Measurements from ENCODE around the gene LRP2.

The LRP2 gene

GRCh38 chr2:169129703-169130243 lies 232.6 kb downstream of the LRP2 start:
- TF ChIP-seq CTCF (IDR thresholded peaks at IDR 0.05) = no peak
- Histone ChIP-seq H3K4me3 (no peak overlapping the region), H3K27ac (no peak overlapping the region)
- no peak for DNase-seq (ENCODE audit: low spot score)

- DNase-seq (ENCODE audit: low spot score) = no peak
- TF ChIP-seq CTCF (IDR thresholded peaks at IDR 0.05) = no peak
- no peak overlapping the region for H3K4me3 ChIP-seq
- no peak overlapping the region for H3K27ac ChIP-seq
These were observed 242.5 kb downstream of the LRP2 start for GRCh38 chr2:169119851-169120250.

GRCh38 chr2:169119123-169119760 lies 243.1 kb downstream of the LRP2 start:
- no peak for DNase-seq (ENCODE audit: low spot score)
- TF ChIP-seq CTCF (IDR thresholded peaks at IDR 0.05) = no peak
- H3K27ac ChIP-seq = no peak overlapping the region
- H3K4me3 ChIP-seq = no peak overlapping the region

- DNase-seq (ENCODE audit: low spot score) = no peak
- Histone ChIP-seq H3K4me3 (no peak overlapping the region), H3K27ac (no peak overlapping the region)
- no peak for TF ChIP-seq CTCF (IDR thresholded peaks at IDR 0.05)
These were observed 244.3 kb downstream of the LRP2 start for GRCh38 chr2:169118060-169118459.

GRCh38 chr2:169116993-169117392 lies 245.3 kb downstream of the LRP2 start:
- Histone ChIP-seq H3K4me3 (no peak overlapping the region), H3K27ac (no peak overlapping the region)
- TF ChIP-seq CTCF (IDR thresholded peaks at IDR 0.05) = no peak
- no peak for DNase-seq (ENCODE audit: low spot score)

- TF ChIP-seq CTCF (IDR thresholded peaks at IDR 0.05) = no peak
- Histone ChIP-seq H3K4me3 (no peak overlapping the region), H3K27ac (no peak overlapping the region)
- DNase-seq (ENCODE audit: low spot score) = no peak
These were observed 246.0 kb downstream of the LRP2 start for GRCh38 chr2:169116327-169116726.

GRCh38 chr2:169114056-169114455 lies 248.3 kb downstream of the LRP2 start:
- H3K27ac ChIP-seq = no peak overlapping the region

More at GRCh38 chr2:169114056-169114455, 248.3 kb downstream of the LRP2 start:
- no peak for TF ChIP-seq CTCF (IDR thresholded peaks at IDR 0.05)
- no peak overlapping the region for H3K4me3 ChIP-seq
- no peak for DNase-seq (ENCODE audit: low spot score)

All from coronary artery (tissue), 2 donors.